K562 (cell line): ENCODE measurements around the gene GNGT2. TPM values are rescaled to one million over a fixed set of nuclear protein-coding genes. Genes with fewer than 3 reads are reported as not detected.
"Not testable (repeated sequence)": the region's sequence is repeated elsewhere in the genome, so short reads cannot be mapped to it uniquely, and the experiment has no call there.

Experiments
- ATAC-seq: fragments of 200-7000 bp; cut with Tn5 transposase; 3 replicates; pipeline ENCODE4 v1.9.1; 2020; ENCODE audit warnings: moderate library complexity
- BruUV-seq: library from RNA; stranded (reverse); fragments of 400-500 nt; replicated peaks from 2 replicates; lab custom pipeline; 2021; lab: Mats Ljungman, UMichigan
- CTCF ChIA-PET: fragments of 300-600 bp; formaldehyde crosslinking; extraction: SDS; loops from one replicate; lab custom pipeline; 2021; ENCODE audit warnings: low intra/inter-chr PET ratio; lab: Yijun Ruan, JAX
- POLR2A ChIA-PET: fragments of 300-600, 350-650 bp; sonication (Branson Sonifier 250); formaldehyde crosslinking; extraction: SDS; loops from one replicate; lab custom pipeline; 2021; ENCODE audit warnings: antibody characterized with exemption, inconsistent platforms; lab: Yijun Ruan, JAX
- DNase-seq, 4 experiments: peaks; one replicate each; pipeline versions ENCODE4 v3.0.0 to v3.0.0-alpha.2; 2011 to 2018; ENCODE audit warnings: low spot score in 3 of 4, mixed read lengths in 3 of 4; ENCODE audit errors: extremely low read depth in 1 of 4
- FAIRE-seq: peaks from 2 replicates; lab custom pipeline; 2011; peaks lifted over from hg19 to GRCh38; lab: Jason Lieb, UNC
- H2AFZ ChIP-seq: 2 replicates; pipeline ENCODE4 v1.6.0; 2011; ENCODE audit warnings: low read depth, low read length, control low read depth, inconsistent platforms
- H3K27ac ChIP-seq: fragments of 200-600 bp; 3 replicates; pipeline ENCODE4 v1.8.0; 2011; ENCODE audit warnings: low read depth, mild to moderate bottlenecking, control low read depth, inconsistent platforms, low read length, moderate library complexity, mixed read lengths; ENCODE audit errors: extremely low read depth
- H3K27me3 ChIP-seq, 2 experiments: fragments of 300-600 bp in 1 of 2; 2 replicates in 1 of 2; 3 replicates in 1 of 2; pipeline versions ENCODE4 v1.6.0 to v1.8.0; 2011; ENCODE audit warnings: inconsistent platforms in 2 of 2, low read length in 2 of 2, mild to moderate bottlenecking in 1 of 2, mixed read lengths in 1 of 2, moderate library complexity in 1 of 2; ENCODE audit not compliant: control insufficient read depth in 2 of 2, insufficient read depth in 2 of 2
- H3K36me3 ChIP-seq: fragments of 300-600 bp; 3 replicates; pipeline ENCODE4 v1.8.0; 2011; ENCODE audit warnings: mild to moderate bottlenecking, low read length, inconsistent platforms; ENCODE audit not compliant: control insufficient read depth, insufficient read depth
- H3K4me1 ChIP-seq, 2 experiments: fragments of 200-600 bp in 1 of 2; replicated peaks in 1 of 2; 2 replicates in 1 of 2; 3 replicates in 1 of 2; pipeline versions ENCODE4 v1.5.1 to v1.8.0; 2011; ENCODE audit warnings: inconsistent platforms in 2 of 2, low read length in 2 of 2, mild to moderate bottlenecking in 1 of 2, mixed read lengths in 1 of 2, moderate library complexity in 1 of 2; ENCODE audit not compliant: control insufficient read depth in 2 of 2, insufficient read depth in 2 of 2
- H3K4me2 ChIP-seq: 2 replicates; pipeline ENCODE4 v1.6.1; 2011; ENCODE audit warnings: low read length, control low read depth, inconsistent platforms, mixed read lengths; ENCODE audit not compliant: insufficient read depth
- H3K4me3 ChIP-seq: fragments of 200-600 bp; sonication (generic), shearing (Covaris generic); 2 replicates; pipeline ENCODE4 v1.5.1; 2016; ENCODE audit warnings: control low read depth, inconsistent platforms
- H3K79me2 ChIP-seq: fragments of 200-600 bp; 3 replicates; pipeline ENCODE4 v1.8.0; 2011; ENCODE audit warnings: low read length, inconsistent platforms; ENCODE audit not compliant: control insufficient read depth, insufficient read depth
- H3K9ac ChIP-seq, 2 experiments: 2 replicates each; pipeline versions ENCODE4 v1.6.0 to v1.6.1; 2011; ENCODE audit warnings: low read depth in 2 of 2, low read length in 2 of 2, control low read depth in 1 of 2, inconsistent platforms in 1 of 2, mild to moderate bottlenecking in 1 of 2, mixed read lengths in 1 of 2; ENCODE audit not compliant: insufficient read depth in 1 of 2
- H3K9me1 ChIP-seq: one replicate; pipeline ENCODE4 v1.6.0; 2011; ENCODE audit warnings: inconsistent platforms, mild to moderate bottlenecking, low read length, moderate library complexity; ENCODE audit not compliant: control insufficient read depth, insufficient read depth
- H3K9me3 ChIP-seq: replicated peaks from 2 replicates; pipeline ENCODE4 v1.5.1; 2011; ENCODE audit warnings: low read depth, low read length, inconsistent platforms; ENCODE audit not compliant: control insufficient read depth, insufficient read depth
- H4K20me1 ChIP-seq: replicated peaks from 2 replicates; pipeline ENCODE4 v1.6.1; 2011; ENCODE audit warnings: low read length, inconsistent platforms, mixed read lengths; ENCODE audit not compliant: control insufficient read depth, insufficient read depth
- CBX3 ChIP-seq, 2 experiments: IDR thresholded peaks; 1 replicate in 1 of 2; 2 replicates in 1 of 2; pipeline ENCODE4 v1.6.1; 2012; ENCODE audit warnings: inconsistent platforms in 2 of 2, low read length in 2 of 2, borderline replicate concordance in 1 of 2, control low read depth in 1 of 2
- CBX5 ChIP-seq: IDR thresholded peaks from 2 replicates; pipeline ENCODE4 v1.6.1; 2014; ENCODE audit warnings: low read depth, borderline replicate concordance
- TRIM28 ChIP-seq: fragments of 450-650 bp; IDR thresholded peaks from 2 replicates; pipeline ENCODE4 v1.6.1; 2017
- ZFP36 ChIP-seq: fragments of 150-350 bp; IDR thresholded peaks from 2 replicates; pipeline ENCODE4 v1.6.1; 2018; ENCODE audit warnings: low read length, low read depth; ENCODE audit not compliant: partially characterized antibody
- ZNF280A ChIP-seq: fragments of 450-650 bp; IDR thresholded peaks from 2 replicates; pipeline ENCODE4 v1.6.1; 2018; ENCODE audit warnings: mild to moderate bottlenecking, low read depth; ENCODE audit not compliant: partially characterized antibody
- WGBS: fragments of 100-300 bp; shearing (Covaris generic); methylation state at CpG from one replicate; pipeline ENCODE4 v1.1.6; 2016; ENCODE audit warnings: low coverage, mixed read lengths; ENCODE audit not compliant: insufficient coverage; ENCODE audit errors: missing lambda C conversion rate; 5-methylcytosine and 5-hydroxymethylcytosine counted together
- in situ Hi-C: fragments of 300-500 bp; cut with MboI; formaldehyde crosslinking; loops from 4 replicates; pipeline ENCODE4 v1.15.0; 2018; ENCODE audit warnings: inconsistent platforms, mixed read lengths
- intact Hi-C: fragments of 100-400 bp; cut with micrococcal nuclease; formaldehyde crosslinking; loops from 2 replicates; pipeline ENCODE4 v1.14.2; 2022
- polyA plus RNA-seq, 8 experiments: library from polyadenylated mRNA; depleted of rRNA in 4 of 8; stranded (reverse) in 5 of 8; unstranded in 3 of 8; fragments of >200 nt; fragmentation: Nextera tagmentation in 2 of 8; fragmentation: Illumina TruSeq in 1 of 8; extraction: Ambion mirVana in 2 of 8; extraction: Trizol in 1 of 8; gene quantifications; 2 replicates each; pipeline versions ENCODE4 v1.2.1 to v1.2.3, GENCODE V29; 2011 to 2014; ENCODE audit warnings: inconsistent platforms in 1 of 8, missing spikeins in 1 of 8
- total RNA-seq, 7 experiments: library from RNA; depleted of rRNA in 6 of 7; stranded (reverse); fragments of >200 nt in 6 of 7; fragmentation: Illumina TruSeq in 2 of 7; extraction: Trizol in 2 of 7; gene quantifications; 2 replicates each; pipeline versions ENCODE4 v1.2.1 to v1.2.3, GENCODE V29; 2011 to 2021; ENCODE audit warnings: low replicate concordance in 1 of 7

Gene GNGT2
- total and polyA plus RNA-seq, 9 of the 15 experiments (the other 6 are each of a cell fraction or from before 2014, with no cell fraction given), result not detected

- not testable (repeated sequence) for H3K9ac ChIP-seq, BruUV-seq
- 8% methylated on average over 1 of the region's 1 CpG for WGBS
Measured at GRCh38 chr17:49185381-49185780, 25.0 kb downstream of the GNGT2 start.

DNA sequence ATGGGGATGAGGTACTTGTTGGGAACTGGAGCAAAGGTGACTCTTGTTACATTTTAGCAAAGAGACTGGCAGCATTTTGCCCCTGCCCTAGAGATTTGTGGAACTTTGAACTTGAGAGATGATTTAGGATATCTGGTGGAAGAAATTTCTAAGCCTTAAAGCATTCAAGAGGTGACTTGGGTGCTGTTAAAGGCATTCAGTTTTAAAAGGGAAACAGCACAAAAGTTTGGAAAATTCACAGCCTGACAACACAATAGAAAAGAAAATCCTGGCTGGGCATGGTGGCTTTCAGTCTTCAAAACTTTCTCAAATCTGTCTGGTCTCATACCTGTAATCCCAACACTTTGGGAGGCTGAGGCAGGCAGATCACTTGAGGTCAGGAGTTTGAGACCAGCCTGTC, 25.9 kb downstream of the GNGT2 start:
- H3K9me3 ChIP-seq, DNase-seq, H3K36me3 ChIP-seq, H3K9ac ChIP-seq, H3K4me2 ChIP-seq, H3K27me3 ChIP-seq, H3K4me3 ChIP-seq, FAIRE-seq, H3K27ac ChIP-seq, H3K79me2 ChIP-seq, ATAC-seq, H4K20me1 ChIP-seq, H3K4me1 ChIP-seq, H3K9me1 ChIP-seq, in situ Hi-C loops, POLR2A ChIA-PET, CTCF ChIA-PET, H2AFZ ChIP-seq, BruUV-seq: not testable (repeated sequence)
- intact Hi-C loops, result loop anchor here (5.0 kb wide), 2 partner anchors 108 to 213 kb away; no protein-coding TSS in a partner anchor

More at GRCh38 chr17:49185381-49185780, 25.0 kb downstream of the GNGT2 start:
- H3K9me3 ChIP-seq, H3K27me3 ChIP-seq, H3K36me3 ChIP-seq, in situ Hi-C loops, H3K79me2 ChIP-seq, POLR2A ChIA-PET, H3K4me2 ChIP-seq, H3K9me1 ChIP-seq, H4K20me1 ChIP-seq, intact Hi-C loops, CTCF ChIA-PET, H3K27ac ChIP-seq, H3K4me1 ChIP-seq, DNase-seq, H2AFZ ChIP-seq, FAIRE-seq, ATAC-seq, H3K4me3 ChIP-seq: not testable (repeated sequence)
- TF ChIP-seq TRIM28, result peak; percentile 84; the same call in 1 of the 2 replicates
- peak; percentile 30 for TF ChIP-seq ZFP36
- TF ChIP-seq CBX3 (IDR thresholded peaks at IDR 0.05; ENCODE audit: borderline replicate concordance in 1 of 2, low read length in 2 of 2), result peak in 1 of 2 experiments; percentile 46; a peak in 1 of 3 replicates
- TF ChIP-seq CBX5, result 0 out of 2 replicates have a peak, but pooled peaks have one; percentile 68
- peak; percentile 77 for TF ChIP-seq ZNF280A
